GDM1 (cell line): Measurements from ENCODE around the gene SLC6A13.

Source experiments
- DNase-seq: peaks from one replicate; lab custom pipeline; 2025; lab: John Stamatoyannopoulos, UW

The SLC6A13 gene

DNA sequence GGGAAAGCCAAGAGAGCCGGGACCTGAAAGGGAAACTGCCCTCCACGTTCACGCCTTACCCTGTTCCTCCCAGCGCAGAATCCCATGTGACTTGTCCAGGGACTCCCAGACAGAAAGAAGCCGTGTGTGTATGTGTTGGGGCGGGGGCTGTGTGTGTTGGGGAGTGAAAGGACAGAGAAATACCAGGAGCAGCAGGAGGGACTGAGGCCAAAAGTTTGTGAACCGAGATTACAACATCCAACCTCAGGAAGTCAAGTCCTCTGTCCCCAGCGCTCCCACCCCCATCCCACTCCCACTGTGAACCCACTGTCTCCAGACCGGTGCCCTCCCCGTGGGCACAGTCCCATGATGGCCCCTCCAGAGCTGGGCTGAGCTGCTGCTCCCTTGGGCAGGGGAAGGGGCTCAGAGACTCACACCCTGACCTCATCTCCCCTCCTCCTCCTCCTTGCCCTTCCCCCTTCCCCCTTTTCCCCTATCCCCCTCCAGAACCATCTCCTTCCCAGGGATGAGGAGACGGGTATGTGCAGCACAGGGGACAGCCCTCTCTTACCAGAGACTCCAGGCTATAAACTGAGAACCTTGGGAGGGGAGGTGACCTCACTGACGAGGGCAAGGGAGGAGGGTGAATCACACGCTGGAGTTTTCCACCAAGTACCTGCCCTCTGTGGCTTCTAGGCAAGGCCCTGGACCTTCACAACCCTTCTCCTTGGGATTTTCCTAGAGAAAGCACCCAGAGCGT, 48.5 kb downstream of the SLC6A13 start, which contains the start of gene SLC6A12:
Gene SLC6A12, minus strand, starts transcription at position 155 of the 739 bp plus-strand sequence. CDS start 4,171 bp downstream, outside the sequence.
- no peak for DNase-seq

DNA sequence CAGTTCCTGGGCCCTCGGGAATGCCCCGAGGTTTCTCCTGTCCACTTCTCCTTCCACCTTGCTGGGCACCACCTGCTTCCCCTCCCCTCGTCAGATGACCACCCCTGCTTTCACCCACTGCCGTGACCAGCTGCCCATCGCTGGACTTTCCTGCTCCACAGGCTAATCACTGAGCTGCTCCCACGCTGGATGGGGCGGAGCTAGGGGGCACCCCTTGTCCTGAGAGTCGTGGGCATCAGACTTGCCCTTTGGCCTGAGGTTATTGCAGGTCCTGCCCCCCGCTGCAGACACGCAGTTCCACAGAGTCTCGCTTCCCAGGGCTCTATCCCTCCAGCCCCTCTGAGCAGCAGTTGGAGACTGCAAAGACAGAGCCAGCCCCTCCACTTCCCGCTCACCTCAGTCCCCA, 49.1 kb downstream of the SLC6A13 start:
- DNase-seq, result no peak

DNA sequence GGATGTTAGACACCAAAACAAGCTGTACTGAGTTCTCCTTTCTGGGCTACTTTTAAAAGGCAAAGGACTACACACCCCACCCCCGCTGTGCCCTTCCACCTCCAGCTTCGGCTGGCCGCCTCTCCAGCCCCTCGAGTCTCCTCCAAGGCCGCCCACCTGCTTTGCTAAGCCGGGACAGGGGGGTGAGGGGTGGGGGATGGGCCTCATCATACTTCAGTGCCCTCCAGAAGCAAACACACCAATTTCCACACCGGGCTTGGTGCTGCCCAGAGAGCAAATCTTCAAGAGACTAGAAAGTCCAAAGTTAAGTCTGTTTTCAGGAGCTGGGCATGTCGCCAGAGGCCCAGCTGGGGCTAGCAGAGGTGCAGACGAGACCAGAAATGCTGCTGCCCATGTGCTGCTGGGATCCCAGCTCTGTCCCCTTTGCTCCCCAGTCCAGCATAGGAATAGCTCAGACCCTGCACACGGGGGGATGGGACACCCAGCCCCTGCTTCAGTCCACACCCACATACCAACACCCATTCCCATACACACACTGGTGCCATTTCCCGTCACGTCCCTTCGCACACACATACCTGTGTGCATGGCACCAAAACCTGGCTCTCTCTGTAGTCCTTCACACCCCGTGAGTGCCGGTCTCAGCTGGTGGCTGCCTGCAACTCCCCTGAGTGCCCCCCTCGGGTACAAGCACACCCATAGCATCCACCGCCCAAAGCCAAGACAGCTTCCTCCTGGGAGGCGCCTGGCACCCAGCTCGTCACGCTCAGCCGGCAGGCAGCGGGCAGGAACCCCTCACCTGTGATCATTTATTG, 49.7 kb downstream of the SLC6A13 start:
- no peak for DNase-seq

DNA sequence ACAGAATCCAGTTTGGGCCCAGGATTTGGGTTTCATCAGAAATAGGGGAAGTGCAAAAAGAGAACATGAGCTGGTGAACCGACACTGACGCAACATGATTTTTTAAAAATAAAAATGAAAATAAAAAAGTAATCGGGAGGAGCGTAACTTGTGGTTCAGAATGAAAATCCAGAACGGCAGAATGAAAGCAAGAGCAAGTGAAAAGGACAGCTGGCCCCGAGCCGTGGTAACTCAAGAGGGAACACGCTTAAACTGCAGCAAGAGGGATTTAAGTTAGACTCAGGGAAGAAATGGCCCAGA, 50.3 kb downstream of the SLC6A13 start:
- no peak for DNase-seq

DNA sequence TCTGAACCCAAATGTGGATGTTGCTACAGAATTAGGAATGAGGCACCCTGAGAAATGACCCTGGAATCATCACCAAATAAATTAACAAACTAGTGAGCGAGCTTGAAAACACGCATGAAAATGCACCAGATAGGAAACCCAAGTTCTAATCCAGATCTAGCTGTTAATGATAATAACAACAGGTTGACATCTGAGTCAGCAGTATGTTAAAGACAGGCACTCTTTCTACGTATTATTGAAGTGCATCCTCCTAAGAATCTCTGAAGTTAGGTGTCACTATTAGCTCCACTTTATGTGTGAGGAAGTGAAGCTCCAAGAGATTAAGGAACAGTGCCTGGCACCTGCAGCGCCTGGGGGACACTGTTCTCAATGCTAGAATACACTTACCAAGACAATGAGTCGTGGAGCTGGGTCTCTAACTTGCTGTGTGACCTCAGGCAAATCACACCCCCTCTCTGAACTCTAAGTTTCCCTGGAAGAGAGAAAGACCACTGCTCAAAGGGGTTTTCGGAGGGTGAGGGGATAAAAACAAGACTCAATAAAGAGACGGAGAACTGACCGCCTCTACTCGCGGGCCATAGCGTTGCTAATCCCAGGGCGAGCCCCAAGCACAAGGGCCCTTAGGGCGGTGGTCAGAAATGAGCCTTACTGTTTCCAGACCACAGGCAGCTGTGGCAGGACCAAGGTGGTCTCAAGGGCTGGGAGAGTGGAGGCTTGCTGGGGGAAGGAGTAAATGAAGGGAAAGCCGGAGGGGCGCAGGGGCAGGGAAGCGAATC, 50.8 kb downstream of the SLC6A13 start:
- no peak for DNase-seq

DNA sequence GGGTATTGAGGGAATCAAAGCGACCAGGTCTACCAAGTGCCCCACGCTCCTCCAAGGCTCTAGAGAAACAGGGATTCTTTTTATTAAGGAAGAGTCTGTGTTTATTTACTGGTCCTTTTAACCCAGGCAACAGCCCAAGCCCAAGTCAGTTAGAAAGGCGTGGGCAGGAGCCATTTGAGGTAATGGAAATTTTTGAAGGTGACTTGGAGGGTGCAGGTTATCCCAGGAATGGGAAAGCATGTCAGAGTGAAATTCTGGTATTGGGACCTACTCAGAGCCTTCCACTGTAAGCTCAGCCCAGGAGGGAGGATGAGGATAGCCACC, 51.5 kb downstream of the SLC6A13 start:
- no peak for DNase-seq

DNA sequence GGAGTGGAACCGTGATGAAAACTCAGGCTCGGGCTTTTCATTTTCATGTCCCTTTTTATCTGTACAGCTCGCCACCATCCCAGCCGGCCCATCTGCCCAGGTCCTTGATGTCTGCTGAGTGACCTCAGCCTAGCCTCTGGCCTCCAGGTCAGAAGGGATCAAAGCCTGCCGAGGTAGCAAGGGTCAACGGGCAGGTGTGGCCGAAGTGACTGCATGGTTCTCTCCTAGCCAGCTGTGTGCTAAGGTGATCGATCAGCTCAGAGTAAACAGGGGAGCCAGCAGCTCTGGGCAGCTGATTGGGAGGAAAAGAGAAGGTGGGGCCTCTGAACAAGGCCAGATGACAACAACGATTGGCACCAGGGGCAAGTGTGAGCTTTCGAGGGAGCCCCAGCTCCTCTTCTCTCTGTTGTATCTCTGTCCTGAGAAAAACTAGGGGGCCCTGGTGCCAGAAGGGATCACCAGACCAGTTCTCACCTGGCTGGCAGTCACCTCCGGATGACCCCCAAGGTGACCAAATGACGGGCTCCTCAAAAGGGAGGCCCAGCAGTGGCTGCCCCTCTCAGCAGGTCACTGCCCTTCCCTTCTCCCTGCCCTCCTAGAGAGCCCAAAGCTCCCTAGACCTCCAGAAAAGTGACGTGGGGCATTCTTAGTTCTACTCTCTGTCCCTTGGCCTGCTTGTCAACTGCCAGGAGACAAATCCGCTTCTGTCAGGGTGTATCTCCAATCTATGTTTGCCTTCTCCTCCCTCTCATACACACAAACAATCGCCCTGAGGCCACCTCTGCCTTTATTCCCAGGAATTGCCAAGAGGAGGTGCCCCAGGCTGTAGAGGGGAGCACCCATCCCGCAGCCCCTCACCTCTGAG, 52.1 kb downstream of the SLC6A13 start:
- no peak for DNase-seq

DNA sequence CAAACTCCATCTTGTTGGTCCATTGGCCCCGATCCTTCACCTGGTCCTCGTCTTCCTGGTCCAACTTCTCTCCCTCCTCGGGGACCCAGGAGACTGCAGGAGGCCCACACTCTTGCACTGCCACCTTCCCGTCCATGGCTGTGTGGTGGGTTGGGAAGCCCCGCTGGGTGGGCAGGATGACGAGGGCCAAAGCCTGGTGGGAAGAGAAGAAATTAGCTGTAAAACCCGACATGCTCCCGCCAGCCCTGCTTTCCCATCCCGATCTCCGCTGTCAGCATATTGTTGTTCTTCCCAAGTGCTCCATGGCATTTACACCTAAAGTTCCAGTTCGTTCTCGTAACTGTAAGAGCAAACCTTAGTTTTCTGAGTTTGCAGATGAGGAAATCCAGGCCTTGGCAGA, 52.8 kb downstream of the SLC6A13 start:
- no peak for DNase-seq

DNA sequence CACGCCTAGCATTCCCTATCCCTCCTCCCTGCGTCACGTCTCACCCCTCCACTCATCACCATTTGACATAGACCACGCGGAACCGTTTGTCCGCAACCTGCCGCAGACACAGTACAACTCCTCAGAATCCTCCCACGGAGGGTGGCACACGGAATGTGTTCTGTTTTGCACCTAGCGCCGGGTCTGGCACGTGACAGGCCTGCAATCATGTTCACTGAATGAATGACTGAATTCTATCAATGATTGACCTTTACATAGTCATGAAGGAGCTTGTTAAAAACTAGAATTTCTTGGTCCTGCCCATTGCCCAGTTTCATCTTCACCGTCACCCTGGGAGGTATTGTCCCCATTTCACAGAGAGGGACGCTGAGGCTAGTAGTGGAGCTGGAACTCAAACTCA, 53.4 kb downstream of the SLC6A13 start:
- no peak for DNase-seq

DNA sequence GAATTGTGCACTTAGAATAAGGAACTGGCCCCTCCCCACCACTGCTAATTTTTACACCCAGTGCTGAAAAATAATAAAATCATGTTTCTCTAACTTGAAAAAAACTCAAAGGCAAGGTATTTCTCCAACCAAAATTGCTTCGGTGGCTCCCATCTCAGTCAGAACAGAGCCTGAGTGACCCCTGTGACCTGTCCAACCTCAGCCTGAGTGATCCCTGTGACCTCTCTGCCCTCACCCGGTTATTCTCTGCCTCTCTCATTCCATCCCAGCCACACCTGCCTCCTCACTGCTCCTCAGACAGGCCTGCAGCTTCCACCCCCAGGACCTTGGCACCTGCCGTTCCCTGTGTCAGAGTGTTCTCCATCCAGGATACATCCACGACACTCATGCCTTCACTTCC, 53.8 kb downstream of the SLC6A13 start:
- no peak for DNase-seq

DNA sequence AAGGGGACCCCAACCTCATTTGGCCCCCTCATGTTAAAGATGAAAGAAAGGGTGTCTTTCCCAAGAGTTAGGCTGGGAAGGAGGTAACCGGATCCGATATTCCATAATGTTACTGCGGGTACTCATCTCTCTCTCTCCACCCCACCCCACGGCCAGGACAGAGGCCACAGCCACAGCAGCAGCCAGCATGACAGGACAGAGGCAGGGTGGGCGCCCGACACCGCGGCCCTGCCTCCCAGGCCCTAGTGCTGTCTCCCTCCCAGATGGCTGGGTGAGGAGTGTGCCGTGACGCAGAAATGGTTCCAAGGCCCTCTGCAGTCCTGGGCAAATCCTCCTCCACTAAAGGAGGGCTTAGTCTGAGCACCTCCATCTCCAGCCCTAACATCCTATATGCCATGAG, 54.8 kb downstream of the SLC6A13 start:
- no peak for DNase-seq

DNA sequence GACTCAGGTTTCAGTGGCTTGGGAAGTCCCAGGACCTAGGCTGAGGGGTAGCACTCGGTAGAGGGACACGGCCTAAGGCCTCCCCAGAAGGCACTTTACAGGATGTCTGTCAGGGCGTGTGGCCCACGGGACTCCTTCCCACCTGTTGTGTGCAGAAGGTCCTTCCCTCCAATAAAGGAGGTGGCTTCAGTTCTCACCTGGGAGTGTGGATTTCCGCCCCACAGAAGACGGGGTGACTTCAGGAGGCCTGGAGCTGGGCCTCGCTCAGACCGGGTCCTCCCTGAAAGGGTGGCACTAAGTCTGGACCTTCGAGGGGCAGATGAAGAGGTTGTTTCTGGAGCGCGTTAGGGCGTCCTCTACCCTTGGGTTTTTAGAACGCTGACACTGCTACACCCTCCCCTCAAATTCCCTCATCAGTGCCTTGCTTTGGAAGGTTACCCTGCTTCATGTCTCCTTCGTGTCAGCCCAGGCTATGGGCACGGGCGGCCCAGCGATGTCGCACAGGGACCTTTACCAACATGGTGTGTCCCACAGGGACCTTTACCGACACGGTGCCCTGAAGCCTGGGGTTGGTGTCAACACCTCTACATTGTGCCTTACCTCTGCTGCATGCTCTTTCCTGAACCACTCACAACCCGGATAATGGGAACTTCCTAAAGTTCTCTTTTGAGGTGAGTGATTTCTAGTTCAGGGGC, 55.7 kb downstream of the SLC6A13 start:
- DNase-seq, result no peak

DNA sequence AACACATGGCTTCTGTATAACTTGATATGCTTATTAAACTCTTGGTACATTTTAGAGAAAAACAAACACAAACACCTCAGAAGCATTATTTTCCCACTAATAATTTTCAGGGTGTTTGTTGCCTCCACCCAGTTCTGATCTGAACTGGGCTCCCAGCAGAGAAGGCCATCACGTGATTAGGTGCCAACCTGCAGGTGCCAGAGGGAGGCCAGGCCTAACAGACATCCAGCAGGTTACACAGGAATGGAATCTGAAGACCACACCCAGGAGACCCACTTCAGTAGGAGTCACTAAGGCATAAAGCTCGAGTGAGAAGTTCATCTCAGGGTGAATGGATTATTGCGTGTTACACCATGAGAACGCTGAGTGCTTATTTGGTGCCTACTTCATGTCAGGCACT, 57.6 kb downstream of the SLC6A13 start:
- no peak for DNase-seq

DNA sequence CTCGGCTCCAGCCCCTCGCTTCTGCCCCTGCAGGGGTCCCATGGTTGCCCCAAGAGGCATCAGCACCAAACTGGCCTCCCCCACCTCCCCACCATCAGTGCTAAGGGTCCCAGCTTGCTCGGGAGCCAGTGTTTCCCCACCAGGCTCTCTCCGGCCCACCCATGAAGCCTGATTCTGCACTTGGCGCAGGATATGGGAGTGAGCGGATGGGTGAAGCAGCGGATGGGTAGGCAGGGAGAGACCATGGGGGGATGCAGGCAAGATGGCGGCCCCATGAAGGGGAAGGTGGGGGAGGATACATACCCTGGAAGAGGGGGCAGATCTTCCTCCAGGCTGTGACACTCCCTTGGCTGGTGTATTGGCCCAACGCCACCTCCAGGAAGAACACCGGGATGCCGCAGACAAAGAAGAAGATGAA, 58.4 kb downstream of the SLC6A13 start:
- no peak for DNase-seq

DNA sequence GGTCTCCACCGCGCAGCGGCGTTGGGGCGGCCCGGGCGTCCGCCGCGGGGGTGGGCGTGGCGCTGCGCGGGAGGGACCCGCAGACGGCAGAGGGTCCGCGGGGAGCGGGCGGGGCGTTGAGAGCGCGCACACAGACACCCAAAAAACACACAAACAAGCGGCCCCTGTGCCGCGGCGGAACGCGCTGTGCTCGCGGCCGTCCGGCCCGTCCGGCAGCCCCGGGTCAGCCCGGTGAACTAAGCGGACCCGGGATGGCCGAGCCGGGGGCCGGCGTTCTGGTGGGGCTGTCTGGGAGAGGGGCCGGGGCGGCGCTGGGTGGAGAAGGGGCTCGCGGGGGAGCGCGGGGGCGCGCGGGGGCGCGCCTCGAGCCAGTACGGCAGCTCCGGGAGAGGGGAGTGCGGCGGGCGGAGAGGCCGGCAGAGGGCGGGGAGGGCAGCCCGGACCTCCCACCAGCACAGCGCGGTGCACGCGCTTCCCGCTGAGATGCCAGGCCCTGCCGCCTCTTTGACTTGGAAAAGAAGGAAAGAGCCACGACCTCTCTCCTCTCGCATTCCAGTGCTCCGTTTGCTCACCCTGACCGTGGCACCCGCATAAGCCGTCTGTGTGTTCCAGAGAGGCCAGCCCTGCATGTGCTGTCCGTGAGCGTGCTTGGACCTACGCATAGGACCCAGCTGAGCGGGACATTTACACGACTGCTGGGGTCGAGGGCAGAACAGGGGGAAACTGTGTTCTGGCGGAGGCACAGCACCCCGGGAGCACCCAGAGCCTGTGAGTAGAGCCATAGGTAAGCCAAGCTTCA, 59.0 kb downstream of the SLC6A13 start:
- no peak for DNase-seq

DNA sequence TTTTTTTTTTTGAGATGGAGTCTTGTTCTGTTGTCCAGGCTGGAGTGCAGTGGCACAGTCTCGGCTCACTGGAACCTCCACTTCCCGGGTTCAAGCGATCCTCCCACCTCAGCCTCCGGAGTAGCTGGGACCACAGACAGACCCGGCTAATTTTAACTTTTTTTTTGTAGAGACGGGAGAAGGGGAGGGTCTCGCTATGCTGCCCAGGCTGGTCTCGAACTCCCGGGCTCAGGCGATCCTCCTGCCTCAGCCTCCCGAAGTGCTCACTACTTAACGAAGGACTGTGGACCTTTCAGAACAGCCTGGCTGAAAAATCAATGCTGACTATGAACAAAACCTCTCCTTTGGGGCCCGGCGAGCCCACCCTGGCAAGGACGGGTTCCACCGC, 59.6 kb downstream of the SLC6A13 start:
- no peak for DNase-seq

DNA sequence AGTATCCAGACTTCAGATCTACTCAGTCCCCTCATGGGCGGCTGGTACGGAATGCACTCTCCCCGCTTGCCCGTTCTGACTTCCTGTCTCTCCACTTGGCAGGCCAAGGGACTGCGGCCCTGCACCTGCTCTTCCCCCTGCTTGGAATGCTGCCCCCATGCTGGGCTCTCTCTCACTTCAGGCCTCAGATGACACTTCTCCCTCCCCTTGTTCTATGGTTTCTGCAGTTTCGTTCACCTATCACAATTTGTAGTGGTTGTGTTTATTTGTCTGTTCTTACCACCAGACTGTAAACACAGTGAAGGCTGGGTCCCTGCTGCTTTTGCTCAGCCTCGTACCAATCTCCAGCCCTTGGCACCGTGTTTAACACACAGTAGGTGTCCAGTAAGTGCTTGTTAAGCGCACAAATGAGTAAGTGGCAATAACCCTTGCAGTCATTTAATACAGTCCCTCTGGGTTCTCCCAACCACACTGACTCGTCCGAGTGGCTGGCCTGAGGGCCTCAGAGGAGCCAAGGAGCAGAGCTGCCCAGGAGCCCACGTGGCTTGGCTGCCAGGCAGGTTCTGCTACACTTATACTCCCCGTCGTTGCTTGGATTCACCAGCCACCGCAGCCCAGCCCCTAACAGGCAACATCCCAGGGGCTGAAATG, 60.4 kb downstream of the SLC6A13 start:
- DNase-seq, result no peak

DNA sequence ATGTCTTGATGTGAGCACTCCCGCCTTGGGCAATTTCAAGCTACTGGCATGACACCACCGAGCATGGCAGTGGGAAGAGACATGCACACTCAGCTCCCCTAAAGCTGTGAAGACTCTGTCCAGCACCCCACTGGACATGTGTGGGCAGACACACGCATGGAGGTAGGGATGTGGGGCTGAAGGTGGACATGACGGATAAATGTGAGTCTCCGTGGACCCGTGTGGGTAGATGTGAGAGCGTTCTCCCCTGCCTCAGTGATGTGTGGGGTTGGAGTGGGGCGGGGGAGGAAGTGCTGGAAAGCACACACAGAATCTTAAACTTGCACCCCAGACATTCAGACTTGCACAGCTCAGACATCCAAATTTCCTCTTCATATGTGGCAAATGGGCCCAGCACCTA, 61.3 kb downstream of the SLC6A13 start:
- DNase-seq, result no peak

DNA sequence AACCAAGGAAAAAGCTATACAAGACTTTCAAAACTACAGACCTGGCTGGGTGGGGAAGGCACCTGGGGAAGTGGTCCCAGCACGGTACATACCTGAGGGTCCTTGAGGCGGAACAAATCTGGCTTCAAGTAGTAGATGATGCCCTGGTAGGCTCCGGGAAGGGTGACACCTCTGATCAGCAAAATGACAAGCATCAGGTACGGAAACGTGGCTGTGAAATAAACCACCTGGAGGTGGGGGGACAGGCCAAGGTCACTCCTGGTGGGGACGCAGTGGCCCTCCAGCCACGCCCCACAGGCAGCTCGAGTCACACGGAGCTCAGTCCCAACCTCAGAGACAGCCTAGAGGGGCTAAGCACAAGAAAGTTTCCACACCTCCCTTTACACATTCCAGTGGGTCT, 63.9 kb downstream of the SLC6A13 start:
- no peak for DNase-seq
